OCI-LY1 (cell line): ENCODE measurements around the gene NOTCH4.
"Not testable (repeated sequence)": the region's sequence is repeated elsewhere in the genome, so short reads cannot be mapped to it uniquely, and the experiment has no call there.

Experiments used
- H2AFZ ChIP-seq: fragments of 200-600 bp; sonication (generic), shearing (Covaris generic); 2 replicates; pipeline ENCODE4 v1.6.0; 2014; ENCODE audit warnings: antibody characterized with exemption, mild to moderate bottlenecking, low read length
- H3F3A ChIP-seq: fragments of 200-600 bp; sonication (generic), shearing (Covaris generic); 2 replicates; pipeline ENCODE4 v1.6.0; 2014; ENCODE audit warnings: mild to moderate bottlenecking, antibody characterized with exemption, low read length, moderate library complexity; ENCODE audit not compliant: insufficient read depth
- H3K27ac ChIP-seq: fragments of 200-600 bp; sonication (generic); 2 replicates; pipeline ENCODE4 v1.5.1; 2014; ENCODE audit warnings: low read length, mixed run types, mild to moderate bottlenecking, low read depth; ENCODE audit not compliant: poor library complexity, severe bottlenecking
- H3K27me3 ChIP-seq: fragments of 200-600 bp; sonication (generic); 2 replicates; pipeline ENCODE4 v1.6.0; 2014; ENCODE audit warnings: antibody characterized with exemption, mild to moderate bottlenecking, low read length, moderate library complexity; ENCODE audit not compliant: insufficient read depth
- H3K36me3 ChIP-seq: fragments of 200-600 bp; sonication (generic); 2 replicates; pipeline ENCODE4 v1.6.1; 2014; ENCODE audit warnings: mild to moderate bottlenecking, antibody characterized with exemption, low read length, moderate library complexity, mixed read lengths; ENCODE audit not compliant: insufficient read depth
- H3K4me1 ChIP-seq: fragments of 200-600 bp; sonication (generic); 2 replicates; pipeline ENCODE4 v1.5.1; 2014; ENCODE audit warnings: mild to moderate bottlenecking, low read length, moderate library complexity; ENCODE audit not compliant: insufficient read depth, severe bottlenecking
- H3K4me2 ChIP-seq: fragments of 200-600 bp; sonication (generic), shearing (Covaris generic); 2 replicates; pipeline ENCODE4 v1.6.1; 2014; ENCODE audit warnings: low read length
- H3K4me3 ChIP-seq: fragments of 200-600 bp; sonication (generic); 2 replicates; pipeline ENCODE4 v1.5.1; 2014; ENCODE audit warnings: low read length, low read depth, mild to moderate bottlenecking, mixed read lengths; ENCODE audit not compliant: poor library complexity, severe bottlenecking
- H3K79me2 ChIP-seq: fragments of 200-600 bp; shearing (Covaris generic); 2 replicates; pipeline ENCODE4 v1.6.1; 2016; ENCODE audit warnings: mixed run types, low read length, mixed read lengths; ENCODE audit not compliant: insufficient read depth
- H3K9ac ChIP-seq: fragments of 200-600 bp; sonication (generic), shearing (Covaris generic); 2 replicates; pipeline ENCODE4 v1.6.1; 2014; ENCODE audit warnings: mild to moderate bottlenecking, low read length, mixed read lengths
- H3K9me2 ChIP-seq: fragments of 200-600 bp; sonication (generic), shearing (Covaris generic); 2 replicates; pipeline ENCODE4 v1.6.1; 2014; ENCODE audit warnings: low read depth, mild to moderate bottlenecking, low read length, mixed read lengths
- H3K9me3 ChIP-seq: fragments of 200-600 bp; shearing (Covaris generic); 2 replicates; pipeline ENCODE4 v1.6.1; 2014; ENCODE audit warnings: low read length, mixed read lengths
- H4K20me1 ChIP-seq: fragments of 200-600 bp; sonication (generic), shearing (Covaris generic); 2 replicates; pipeline ENCODE4 v1.6.0; 2016; ENCODE audit warnings: mild to moderate bottlenecking, low read length; ENCODE audit not compliant: insufficient read depth
- CTCF ChIP-seq: fragments of 200-600 bp; sonication (generic), shearing (Covaris generic); IDR thresholded peaks from 2 replicates; pipeline ENCODE4 v1.5.1; 2017; ENCODE audit warnings: mild to moderate bottlenecking, antibody characterized with exemption, low read length, moderate library complexity, mixed read lengths
- EZH2 ChIP-seq: fragments of 200-600 bp; sonication (generic), shearing (Covaris generic); IDR thresholded peaks from 2 replicates; pipeline ENCODE4 v1.8.0; 2017; ENCODE audit warnings: borderline replicate concordance, mixed run types, mild to moderate bottlenecking, antibody characterized with exemption, low read length, moderate library complexity, mixed read lengths

The NOTCH4 gene

GRCh38 chr6:32223258-32224235, at the start of gene NOTCH4:
Gene NOTCH4, minus strand, starts transcription at chr6:32224067. Its CDS starts 139 bp downstream, at chr6:32223928.
- TF ChIP-seq EZH2: no peak
- no peak for TF ChIP-seq CTCF
- Histone ChIP-seq H3K27ac (no peak within 1 kb of the TSS), H3K4me1 (no peaks in the 10 kb centered on the region), H3K4me3 (no peak within 1 kb of the TSS), H3F3A (no peaks in the 10 kb centered on the region), H3K27me3 (no peaks in the 10 kb centered on the region; the same call in 1 of the 2 replicates), H3K79me2 (no peaks in the 10 kb centered on the region), H4K20me1 (no peaks in the 10 kb centered on the region), H3K9me3 (no peaks in the 10 kb centered on the region), H3K9ac (no peak within 1 kb of the TSS), H3K4me2 (no peak within 1 kb of the TSS), H2AFZ (no peak within 1 kb of the TSS), H3K36me3 (no peaks in the 10 kb centered on the region), H3K9me2 (no peaks in the 10 kb centered on the region)

- TF ChIP-seq CTCF (no peak), EZH2 (no peak)
- Histone ChIP-seq H3K9me2 (no peaks in the 10 kb centered on the region), H3K27me3 (no peaks in the 10 kb centered on the region), H3K4me2 (no peak overlapping the region), H3K36me3 (no peaks in the 10 kb centered on the region), H3K4me1 (peaks cover 12% of the 10 kb centered on the region), H3K27ac (no peak overlapping the region), H4K20me1 (no peaks in the 10 kb centered on the region), H3F3A (no peaks in the 10 kb centered on the region), H3K4me3 (no peak overlapping the region), H3K9ac (no peak overlapping the region), H3K9me3 (no peaks in the 10 kb centered on the region), H2AFZ (no peak overlapping the region), H3K79me2 (no peaks in the 10 kb centered on the region)
Measured at GRCh38 chr6:32271429-32271828, 47.6 kb upstream of the NOTCH4 start.

GRCh38 chr6:32268459-32268858, 44.6 kb upstream of the NOTCH4 start:
- not testable (repeated sequence) for H2AFZ ChIP-seq, H3K36me3 ChIP-seq, H3K79me2 ChIP-seq, H3K9me3 ChIP-seq, H3K9ac ChIP-seq, H3K4me3 ChIP-seq, H3K27me3 ChIP-seq, H3K4me2 ChIP-seq, H4K20me1 ChIP-seq, H3K9me2 ChIP-seq, H3F3A ChIP-seq
- peak overlapping the region; percentile 60 for H3K27ac ChIP-seq
- H3K4me1 ChIP-seq: peaks cover 12% of the 10 kb centered on the region
